Esophagus (tissue), 2 donors: Measurements from ENCODE around the gene STKLD1. TPM values are rescaled to one million over a fixed set of nuclear protein-coding genes. Genes with fewer than 3 reads are reported as not detected.
A peak's percentile ranks its signal among the peaks of the same experiment; 100 is the strongest.

Experiments used
- H3K27ac ChIP-seq, 2 donors: one replicate each; pipeline ENCODE4 v1.5.1; 2013; ENCODE audit warnings: low read depth in 2 of 2, mild to moderate bottlenecking in 2 of 2, inconsistent platforms in 1 of 2, low read length in 1 of 2, moderate library complexity in 1 of 2
- H3K27me3 ChIP-seq, 2 donors: one replicate each; pipeline ENCODE4 v1.6.1; 2013; ENCODE audit warnings: low read length in 2 of 2, control low read depth in 1 of 2, mild to moderate bottlenecking in 1 of 2; ENCODE audit not compliant: insufficient read depth in 2 of 2, control insufficient read depth in 1 of 2
- H3K36me3 ChIP-seq, 2 donors: one replicate each; pipeline ENCODE4 v1.6.1; 2013; ENCODE audit warnings: low read length in 1 of 2; ENCODE audit not compliant: control insufficient read depth in 2 of 2, insufficient read depth in 2 of 2
- H3K4me1 ChIP-seq, 2 donors: one replicate each; pipeline ENCODE4 v1.6.1; 2013; ENCODE audit warnings: low read length in 1 of 2; ENCODE audit not compliant: control insufficient read depth in 2 of 2, insufficient read depth in 2 of 2
- H3K4me3 ChIP-seq, 2 donors: one replicate each; pipeline ENCODE4 v1.5.1; 2013; ENCODE audit warnings: low read length in 2 of 2, mild to moderate bottlenecking in 2 of 2, low read depth in 1 of 2, moderate library complexity in 1 of 2
- H3K9me3 ChIP-seq, 2 donors: one replicate each; pipeline ENCODE4 v1.6.1; 2013; ENCODE audit warnings: mild to moderate bottlenecking in 2 of 2, low read depth in 1 of 2, low read length in 1 of 2, moderate library complexity in 1 of 2; ENCODE audit not compliant: control insufficient read depth in 2 of 2, insufficient read depth in 1 of 2
- WGBS, 2 donors: extraction: QIAGEN DNeasy Blood & Tissue Kit; methylation state at CpG; one replicate each; pipeline ENCODE4 v1.1.7; 2013; 5-methylcytosine and 5-hydroxymethylcytosine counted together
- polyA plus RNA-seq, 2 donors: library from polyadenylated mRNA; stranded (reverse); fragments of 200-250 nt; gene quantifications; one replicate each; pipeline ENCODE4 v1.2.3, GENCODE V29; 2013
- donor health status: healthy with polysubstance abuse.
- donor health status: Bipolar disorder and iron deficiency.

Gene STKLD1
- polyA plus RNA-seq, 2 donors: 0.49 to 1.3 TPM

DNA sequence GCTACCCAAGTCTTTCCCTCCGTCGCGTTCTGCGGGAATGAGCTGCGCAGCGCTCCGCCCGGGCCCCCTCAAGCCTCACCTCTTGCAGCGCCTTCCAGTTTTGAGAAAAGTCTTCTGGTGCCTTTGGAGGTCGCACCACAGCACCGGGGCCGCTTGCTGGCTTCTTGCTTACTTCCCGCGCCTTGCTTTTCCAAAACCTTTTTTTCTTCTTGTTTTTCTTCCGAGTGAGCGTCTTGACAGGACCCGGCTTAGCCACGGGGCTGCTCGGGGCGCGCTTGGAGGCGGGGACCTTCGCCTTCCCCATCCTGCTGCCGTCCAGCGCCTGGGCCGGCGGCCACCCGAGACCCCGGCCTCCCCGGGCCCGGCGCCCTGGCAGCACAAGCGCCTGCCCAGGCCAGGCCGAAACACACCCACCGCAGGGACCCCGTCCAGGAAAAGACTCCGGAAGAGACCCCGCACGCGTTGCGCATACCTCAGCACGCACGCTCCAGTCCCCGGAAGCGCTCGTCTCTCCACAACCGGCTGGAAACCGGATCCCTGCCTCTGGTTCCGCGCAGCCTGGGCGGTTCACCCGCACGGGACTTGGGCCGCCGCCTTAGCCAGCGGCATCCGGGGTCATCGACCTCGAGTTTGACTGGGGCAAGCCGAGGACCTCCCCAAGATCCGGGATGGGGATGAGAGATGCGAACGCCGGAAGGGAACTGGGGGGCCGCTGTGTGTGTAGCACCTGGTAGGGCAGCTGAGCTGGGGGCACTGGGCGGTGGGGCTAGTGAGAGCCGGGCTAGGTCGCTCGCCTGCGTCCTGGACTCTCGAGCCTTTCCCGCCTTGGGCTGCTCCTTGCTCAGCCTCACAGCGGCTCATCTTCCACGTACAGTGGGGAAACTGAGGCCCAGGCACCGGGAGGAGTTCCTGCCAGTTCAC lies 41.6 kb downstream of the STKLD1 start, which contains the start of gene REXO4:
TSS of gene REXO4 (minus strand) at position 470 of the 921 bp plus-strand sequence. CDS start at position 304, 166 bp downstream.
- H3K27me3 ChIP-seq: no peaks in the 10 kb centered on the region
- H3K36me3 ChIP-seq: peaks cover 7 to 15% of the 10 kb centered on the region in 2 donors
- H3K4me1 ChIP-seq: peaks cover 9 to 11% of the 10 kb centered on the region in 2 donors
- no peaks in the 10 kb centered on the region for H3K9me3 ChIP-seq
- peak within 1 kb of the TSS; percentile 76 to 88 for H3K4me3 ChIP-seq
- 0 to 2% methylated on average over 75 of the region's 75 CpGs for WGBS, 2 donors
- peak within 1 kb of the TSS; percentile 72 to 90 for H3K27ac ChIP-seq

DNA sequence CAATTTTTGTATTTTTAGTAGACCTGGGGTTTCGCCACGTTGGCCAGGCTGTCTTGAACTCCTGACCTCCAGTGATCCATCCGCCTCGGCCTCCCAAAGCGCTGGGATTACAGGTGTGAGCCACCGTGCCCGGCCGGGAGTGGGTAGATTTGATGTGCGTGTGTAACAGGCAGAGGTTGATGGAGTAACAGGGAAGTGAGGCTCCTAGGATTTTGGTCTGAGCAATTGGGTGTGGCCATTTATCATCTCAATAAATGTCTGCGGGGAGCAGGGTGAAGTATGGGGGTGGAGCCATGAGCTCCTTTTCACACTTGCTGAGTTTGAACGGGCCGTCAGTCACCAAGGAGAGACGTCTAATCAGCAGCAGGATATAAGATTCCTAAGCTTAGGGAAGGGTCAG lies 42.8 kb downstream of the STKLD1 start:
- peaks cover 3 to 11% of the 10 kb centered on the region in 2 donors for H3K36me3 ChIP-seq
- no peaks in the 10 kb centered on the region for H3K9me3 ChIP-seq
- peaks cover 8 to 9% of the 10 kb centered on the region in 2 donors for H3K4me1 ChIP-seq
- 55 to 75% methylated on average over 13 of the region's 13 CpGs for WGBS, 2 donors
- peak overlapping the region in 1 of 2 donors; percentile 90 for H3K27ac ChIP-seq
- no peaks in the 10 kb centered on the region for H3K27me3 ChIP-seq
- no peak overlapping the region for H3K4me3 ChIP-seq

DNA sequence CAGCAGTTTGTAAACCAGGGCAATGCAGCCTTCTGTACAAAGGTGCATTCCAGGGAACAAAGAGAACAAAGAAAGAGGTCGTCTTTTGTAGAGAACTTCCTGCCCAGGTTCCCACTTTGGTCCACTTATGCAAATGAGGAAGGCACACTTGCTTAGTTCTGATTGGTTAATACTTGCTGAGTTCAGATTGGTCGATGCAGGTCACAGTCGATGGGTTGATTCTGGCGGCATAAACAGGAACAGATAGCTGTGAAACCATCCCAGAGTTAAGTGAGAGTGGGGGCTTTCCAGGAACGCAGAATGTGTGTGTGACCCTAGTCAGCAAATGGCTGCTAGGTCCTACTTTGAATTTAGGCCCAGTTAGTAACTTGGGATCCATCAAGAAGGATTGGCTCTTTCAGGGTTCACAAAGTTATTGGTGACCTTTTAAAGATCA lies 44.2 kb downstream of the STKLD1 start:
- 62 to 64% methylated on average over 5 of the region's 5 CpGs for WGBS, 2 donors
- Histone ChIP-seq H3K9me3 (no peaks in the 10 kb centered on the region), H3K27me3 (no peaks in the 10 kb centered on the region), H3K27ac (no peak overlapping the region), H3K4me3 (no peak overlapping the region), H3K36me3 (peaks cover 0 to 2% of the 10 kb centered on the region in 2 donors), H3K4me1 (peaks cover 5 to 7% of the 10 kb centered on the region in 2 donors)

GRCh38 chr9:133421615-133422542 lies 45.7 kb downstream of the STKLD1 start, which contains the start of gene ADAMTS13:
Gene ADAMTS13, plus strand, starts transcription at chr9:133422367. Its CDS starts 77 bp downstream, at chr9:133422444.
- Histone ChIP-seq H3K27ac (no peak within 1 kb of the TSS), H3K36me3 (peaks cover 0 to 3% of the 10 kb centered on the region in 2 donors), H3K9me3 (no peaks in the 10 kb centered on the region), H3K27me3 (no peaks in the 10 kb centered on the region), H3K4me3 (no peak within 1 kb of the TSS), H3K4me1 (peaks cover 0 to under 1% of the 10 kb centered on the region in 2 donors)
- WGBS, 2 donors: 52 to 64% methylated on average over 23 of the region's 23 CpGs

- no peaks in the 10 kb centered on the region for H3K4me1 ChIP-seq
- H3K27me3 ChIP-seq: no peaks in the 10 kb centered on the region
- H3K4me3 ChIP-seq: no peak overlapping the region
- 56 to 73% methylated on average over 3 of the region's 3 CpGs for WGBS, 2 donors
- H3K27ac ChIP-seq: no peak overlapping the region
- H3K36me3 ChIP-seq: peaks cover 0 to 3% of the 10 kb centered on the region in 2 donors
- H3K9me3 ChIP-seq: no peaks in the 10 kb centered on the region
Measured at GRCh38 chr9:133423216-133423615, 47.0 kb downstream of the STKLD1 start.

GRCh38 chr9:133424187-133424586 lies 48.0 kb downstream of the STKLD1 start:
- peaks cover 0 to 3% of the 10 kb centered on the region in 2 donors for H3K36me3 ChIP-seq
- 93 to 94% methylated on average over 12 of the region's 12 CpGs for WGBS, 2 donors
- H3K4me1 ChIP-seq: peaks cover 0 to 5% of the 10 kb centered on the region in 2 donors
- H3K9me3 ChIP-seq: no peaks in the 10 kb centered on the region
- H3K4me3 ChIP-seq: no peak overlapping the region
- no peak overlapping the region for H3K27ac ChIP-seq
- H3K27me3 ChIP-seq: no peaks in the 10 kb centered on the region

- H3K27me3 ChIP-seq: no peaks in the 10 kb centered on the region
- peaks cover 0 to 5% of the 10 kb centered on the region in 2 donors for H3K4me1 ChIP-seq
- 88 to 91% methylated on average over 22 of the region's 22 CpGs for WGBS, 2 donors
- no peak overlapping the region for H3K27ac ChIP-seq
- H3K9me3 ChIP-seq: no peaks in the 10 kb centered on the region
- no peak overlapping the region for H3K4me3 ChIP-seq
- H3K36me3 ChIP-seq: peaks cover 0 to 3% of the 10 kb centered on the region in 2 donors
Measured at GRCh38 chr9:133425049-133425632, 49.0 kb downstream of the STKLD1 start.

DNA sequence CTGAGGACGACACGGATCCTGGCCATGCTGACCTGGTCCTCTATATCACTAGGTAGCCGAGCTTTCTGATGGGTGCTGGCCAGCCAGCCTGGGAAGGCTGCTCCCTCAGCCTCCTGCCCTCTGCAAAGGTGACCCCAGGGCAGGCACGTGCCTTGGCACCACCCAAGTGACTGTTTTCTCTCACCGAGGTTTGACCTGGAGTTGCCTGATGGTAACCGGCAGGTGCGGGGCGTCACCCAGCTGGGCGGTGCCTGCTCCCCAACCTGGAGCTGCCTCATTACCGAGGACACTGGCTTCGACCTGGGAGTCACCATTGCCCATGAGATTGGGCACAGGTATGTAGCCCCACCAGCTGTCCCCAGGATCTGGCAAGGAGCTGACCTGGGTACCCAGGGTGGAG lies 49.8 kb downstream of the STKLD1 start:
- no peak overlapping the region for H3K27ac ChIP-seq
- peaks cover 0 to 3% of the 10 kb centered on the region in 2 donors for H3K36me3 ChIP-seq
- H3K9me3 ChIP-seq: no peaks in the 10 kb centered on the region
- peaks cover 0 to 5% of the 10 kb centered on the region in 2 donors for H3K4me1 ChIP-seq
- 74 to 84% methylated on average over 11 of the region's 11 CpGs for WGBS, 2 donors
- no peaks in the 10 kb centered on the region for H3K27me3 ChIP-seq
- no peak overlapping the region for H3K4me3 ChIP-seq
